ENCODE results near the gene CXCR3. TPM values are rescaled to one million over a fixed set of nuclear protein-coding genes. Genes with fewer than 3 reads are reported as not detected.
A peak's percentile ranks its signal among the peaks of the same experiment; 100 is the strongest.

The CXCR3 gene
- total and polyA plus RNA-seq, 2 of the 13 experiments (the other 11 are each of a cell fraction or from before 2014, with no cell fraction given), result 0.18 TPM; not detected in 1

DNA sequence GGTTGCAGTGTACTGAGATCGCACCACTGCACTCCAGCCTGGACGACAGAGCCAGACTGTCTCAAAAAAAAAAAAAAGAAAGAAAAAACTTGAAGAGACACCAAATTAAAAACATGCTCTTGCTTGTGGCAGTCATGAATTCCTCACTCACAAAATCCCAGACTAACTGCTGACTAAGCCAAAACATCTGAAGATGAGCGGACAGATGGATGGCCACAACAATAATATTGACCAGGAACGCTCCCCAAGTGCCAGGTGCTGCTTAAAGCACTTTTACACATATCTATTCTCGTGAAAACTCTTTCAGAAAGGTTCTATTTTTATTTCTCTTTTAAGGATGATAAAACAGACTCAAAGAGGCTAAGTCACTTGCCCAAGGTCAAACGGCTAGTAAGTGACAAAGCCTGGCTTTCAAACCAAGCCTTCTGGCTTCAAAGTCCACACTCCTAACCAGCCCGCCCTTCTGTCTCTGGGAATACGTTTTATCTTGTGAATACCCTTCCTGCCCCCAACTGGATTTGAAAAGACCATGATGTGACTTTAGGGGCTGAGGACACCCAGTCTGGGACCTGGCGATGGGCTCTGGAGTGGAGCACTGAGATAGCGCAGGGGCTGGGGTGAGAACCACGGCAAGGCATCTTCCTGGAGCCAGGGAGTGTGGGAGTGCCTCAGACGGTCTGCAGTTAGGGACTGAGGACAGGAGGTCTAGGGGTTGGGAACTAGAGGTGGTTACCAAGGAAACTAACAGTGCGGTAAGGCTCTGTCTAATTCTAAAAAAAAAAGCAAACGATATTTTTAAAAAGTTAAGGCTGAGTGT, 9.5 kb upstream of the CXCR3 start (continued):
- TF ChIP-seq, protein P1, sequence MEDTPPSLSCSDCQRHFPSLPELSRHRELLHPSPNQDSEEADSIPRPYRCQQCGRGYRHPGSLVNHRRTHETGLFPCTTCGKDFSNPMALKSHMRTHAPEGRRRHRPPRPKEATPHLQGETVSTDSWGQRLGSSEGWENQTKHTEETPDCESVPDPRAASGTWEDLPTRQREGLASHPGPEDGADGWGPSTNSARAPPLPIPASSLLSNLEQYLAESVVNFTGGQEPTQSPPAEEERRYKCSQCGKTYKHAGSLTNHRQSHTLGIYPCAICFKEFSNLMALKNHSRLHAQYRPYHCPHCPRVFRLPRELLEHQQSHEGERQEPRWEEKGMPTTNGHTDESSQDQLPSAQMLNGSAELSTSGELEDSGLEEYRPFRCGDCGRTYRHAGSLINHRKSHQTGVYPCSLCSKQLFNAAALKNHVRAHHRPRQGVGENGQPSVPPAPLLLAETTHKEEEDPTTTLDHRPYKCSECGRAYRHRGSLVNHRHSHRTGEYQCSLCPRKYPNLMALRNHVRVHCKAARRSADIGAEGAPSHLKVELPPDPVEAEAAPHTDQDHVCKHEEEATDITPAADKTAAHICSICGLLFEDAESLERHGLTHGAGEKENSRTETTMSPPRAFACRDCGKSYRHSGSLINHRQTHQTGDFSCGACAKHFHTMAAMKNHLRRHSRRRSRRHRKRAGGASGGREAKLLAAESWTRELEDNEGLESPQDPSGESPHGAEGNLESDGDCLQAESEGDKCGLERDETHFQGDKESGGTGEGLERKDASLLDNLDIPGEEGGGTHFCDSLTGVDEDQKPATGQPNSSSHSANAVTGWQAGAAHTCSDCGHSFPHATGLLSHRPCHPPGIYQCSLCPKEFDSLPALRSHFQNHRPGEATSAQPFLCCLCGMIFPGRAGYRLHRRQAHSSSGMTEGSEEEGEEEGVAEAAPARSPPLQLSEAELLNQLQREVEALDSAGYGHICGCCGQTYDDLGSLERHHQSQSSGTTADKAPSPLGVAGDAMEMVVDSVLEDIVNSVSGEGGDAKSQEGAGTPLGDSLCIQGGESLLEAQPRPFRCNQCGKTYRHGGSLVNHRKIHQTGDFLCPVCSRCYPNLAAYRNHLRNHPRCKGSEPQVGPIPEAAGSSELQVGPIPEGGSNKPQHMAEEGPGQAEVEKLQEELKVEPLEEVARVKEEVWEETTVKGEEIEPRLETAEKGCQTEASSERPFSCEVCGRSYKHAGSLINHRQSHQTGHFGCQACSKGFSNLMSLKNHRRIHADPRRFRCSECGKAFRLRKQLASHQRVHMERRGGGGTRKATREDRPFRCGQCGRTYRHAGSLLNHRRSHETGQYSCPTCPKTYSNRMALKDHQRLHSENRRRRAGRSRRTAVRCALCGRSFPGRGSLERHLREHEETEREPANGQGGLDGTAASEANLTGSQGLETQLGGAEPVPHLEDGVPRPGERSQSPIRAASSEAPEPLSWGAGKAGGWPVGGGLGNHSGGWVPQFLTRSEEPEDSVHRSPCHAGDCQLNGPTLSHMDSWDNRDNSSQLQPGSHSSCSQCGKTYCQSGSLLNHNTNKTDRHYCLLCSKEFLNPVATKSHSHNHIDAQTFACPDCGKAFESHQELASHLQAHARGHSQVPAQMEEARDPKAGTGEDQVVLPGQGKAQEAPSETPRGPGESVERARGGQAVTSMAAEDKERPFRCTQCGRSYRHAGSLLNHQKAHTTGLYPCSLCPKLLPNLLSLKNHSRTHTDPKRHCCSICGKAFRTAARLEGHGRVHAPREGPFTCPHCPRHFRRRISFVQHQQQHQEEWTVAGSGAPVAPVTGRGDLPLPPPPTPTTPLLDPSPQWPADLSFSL (CRISPR knock-in tag; IDR thresholded peaks at IDR 0.05), result no peak
- TF ChIP-seq ZNF747 (CRISPR knock-in tag; IDR thresholded peaks at IDR 0.05; ENCODE audit: borderline replicate concordance) (no peak), MEF2D (CRISPR knock-in tag; IDR thresholded peaks at IDR 0.05) (no peak), HNF4A (CRISPR knock-in tag; IDR thresholded peaks at IDR 0.05) (peak; percentile 51), ZNF292 (CRISPR knock-in tag; IDR thresholded peaks at IDR 0.05; ENCODE audit: borderline replicate concordance, low read depth) (no peak), XBP1 (CRISPR knock-in tag; IDR thresholded peaks at IDR 0.05) (no peak), ESRRA (CRISPR knock-in tag; IDR thresholded peaks at IDR 0.05; ENCODE audit: low read depth) (0 out of 2 replicates have a peak, but pooled peaks have one; percentile 30), ZBTB46 (CRISPR knock-in tag; IDR thresholded peaks at IDR 0.05; ENCODE audit: borderline replicate concordance) (no peak), ZNF691 (CRISPR knock-in tag; IDR thresholded peaks at IDR 0.05; ENCODE audit: borderline replicate concordance, low read depth) (no peak), MAX (IDR thresholded peaks at IDR 0.05) (no peak), ZNF749 (CRISPR knock-in tag; IDR thresholded peaks at IDR 0.05; ENCODE audit: borderline replicate concordance) (no peak), AGO1 (IDR thresholded peaks at IDR 0.05; ENCODE audit: low read depth, low read length, poor library complexity, severe bottlenecking) (no peak), ZNF468 (CRISPR knock-in tag; IDR thresholded peaks at IDR 0.05) (no peak)

Measured in HepG2 (cell line).